WTC11 (cell line): Measurements from ENCODE around the gene EEF1AKMT1. TPM values are rescaled to one million over a fixed set of nuclear protein-coding genes. Genes with fewer than 3 reads are reported as not detected.

Source experiments
- ATAC-seq: fragments of 200-7000 bp; cut with Tn5 transposase; 2 replicates; pipeline ENCODE4 v1.10.0; 2021; ENCODE audit warnings: mild to moderate bottlenecking, moderate library complexity
- CTCF ChIA-PET: fragments of 300-600 bp; sonication (Branson Sonifier 250); formaldehyde crosslinking; loops from one replicate; lab custom pipeline; 2021; ENCODE audit warnings: antibody characterized with exemption; lab: Charles Lee
- POLR2A ChIA-PET: fragments of 350-600 bp; sonication (Branson Sonifier 250); formaldehyde crosslinking; loops from one replicate; lab custom pipeline; 2021; ENCODE audit warnings: antibody characterized with exemption; lab: Charles Lee
- DNase-seq: peaks from one replicate; pipeline ENCODE4 v3.0.0; 2021; ENCODE audit warnings: low spot score
- H3K27ac Mint-ChIP-seq: 2 replicates; pipeline ENCODE4 v1.8.0; 2021; ENCODE audit warnings: mixed read lengths
- H3K27me3 Mint-ChIP-seq: 2 replicates; pipeline ENCODE4 v1.8.0; 2021; ENCODE audit warnings: low read depth, mild to moderate bottlenecking, moderate library complexity, mixed read lengths
- H3K36me3 Mint-ChIP-seq: 2 replicates; pipeline ENCODE4 v1.8.0; 2021; ENCODE audit warnings: mixed read lengths
- H3K4me1 Mint-ChIP-seq: 2 replicates; pipeline ENCODE4 v1.8.0; 2022; ENCODE audit warnings: mixed read lengths
- H3K4me3 Mint-ChIP-seq: 2 replicates; pipeline ENCODE4 v1.8.0; 2021; ENCODE audit warnings: mild to moderate bottlenecking, moderate library complexity, mixed read lengths
- H3K9me3 Mint-ChIP-seq: 2 replicates; pipeline ENCODE4 v1.8.0; 2021; ENCODE audit warnings: mixed read lengths
- E2F1 ChIP-seq: sonication (generic); formaldehyde crosslinking; IDR thresholded peaks from 2 replicates; pipeline ENCODE4 v1.8.0; 2022; ENCODE audit warnings: mild to moderate bottlenecking, missing genetic modification reagents
- KAT7 ChIP-seq: sonication (generic); formaldehyde crosslinking; IDR thresholded peaks from 2 replicates; pipeline ENCODE4 v1.8.1; 2023; ENCODE audit warnings: missing genetic modification reagents, mild to moderate bottlenecking, borderline replicate concordance
- MXD4 ChIP-seq: fragments of 250-450 bp; sonication (Bioruptor Pico); IDR thresholded peaks from 2 replicates; pipeline ENCODE4 v1.8.0; 2021; ENCODE audit warnings: mild to moderate bottlenecking, moderate library complexity, borderline replicate concordance
- NFE2L1 ChIP-seq: sonication (generic); formaldehyde crosslinking; IDR thresholded peaks from 2 replicates; pipeline ENCODE4 v1.8.1; 2023; ENCODE audit warnings: missing genetic modification reagents
- NR3C1 ChIP-seq: sonication (generic); formaldehyde crosslinking; conservative IDR thresholded peaks from 2 replicates; pipeline ENCODE4 v1.8.1; 2023; ENCODE audit warnings: low read depth, mild to moderate bottlenecking, missing genetic modification reagents
- ZNF416 ChIP-seq: fragments of 250-450 bp; sonication (Bioruptor Pico); IDR thresholded peaks from 2 replicates; pipeline ENCODE4 v1.9.0; 2021; ENCODE audit warnings: mild to moderate bottlenecking, inconsistent platforms
- total RNA-seq: library from RNA; stranded (reverse); gene quantifications from 3 replicates; pipeline ENCODE4 v1.2.3, GENCODE V29; 2021
- TF ChIP-seq, protein P1 (sequence below): sonication (generic); formaldehyde crosslinking; IDR thresholded peaks from 2 replicates; pipeline ENCODE4 v1.8.1; 2022; ENCODE audit warnings: low read depth, missing genetic modification reagents, borderline replicate concordance
- TF ChIP-seq, protein P2 (sequence below): sonication (generic); formaldehyde crosslinking; IDR thresholded peaks from 2 replicates; pipeline ENCODE4 v1.8.1; 2022; ENCODE audit warnings: mild to moderate bottlenecking, missing genetic modification reagents, moderate library complexity, borderline replicate concordance
- TF ChIP-seq, protein P3 (sequence below): sonication (generic); formaldehyde crosslinking; IDR thresholded peaks from 2 replicates; pipeline ENCODE4 v1.8.0; 2023; ENCODE audit warnings: mild to moderate bottlenecking, missing genetic modification reagents
- TF ChIP-seq, protein P4 (sequence below): fragments of 250-450 bp; sonication (Bioruptor Pico); IDR thresholded peaks from 2 replicates; pipeline ENCODE4 v1.8.0; 2021; ENCODE audit warnings: mild to moderate bottlenecking
- TF ChIP-seq, protein P5 (sequence below): sonication (generic); formaldehyde crosslinking; IDR thresholded peaks from 2 replicates; pipeline ENCODE4 v1.8.0; 2022; ENCODE audit warnings: mild to moderate bottlenecking, missing genetic modification reagents

Gene EEF1AKMT1
- total RNA-seq, 1 experiment from 2014 or later: 2.6 TPM

GRCh38 chr13:20717581-20718542, 55.9 kb downstream of the EEF1AKMT1 start:
- POLR2A ChIA-PET: no interaction called here
- CTCF ChIA-PET: interaction anchor here (1.0 to 1.9 kb wide), 6 partner anchors 9 to 221 kb away, joined by 3 to 6 read pairs (median 4); no protein-coding TSS in a partner anchor
- peaks cover 16% of the 10 kb centered on the region for H3K27me3 Mint-ChIP-seq
- no peak overlapping the region for H3K4me3 Mint-ChIP-seq
- no peak overlapping the region for H3K27ac Mint-ChIP-seq
- H3K4me1 Mint-ChIP-seq: peaks cover 34% of the 10 kb centered on the region
- H3K9me3 Mint-ChIP-seq: no peaks in the 10 kb centered on the region
- no peak for TF ChIP-seq MXD4 (CRISPR knock-in tag)
- TF ChIP-seq, protein P1, sequence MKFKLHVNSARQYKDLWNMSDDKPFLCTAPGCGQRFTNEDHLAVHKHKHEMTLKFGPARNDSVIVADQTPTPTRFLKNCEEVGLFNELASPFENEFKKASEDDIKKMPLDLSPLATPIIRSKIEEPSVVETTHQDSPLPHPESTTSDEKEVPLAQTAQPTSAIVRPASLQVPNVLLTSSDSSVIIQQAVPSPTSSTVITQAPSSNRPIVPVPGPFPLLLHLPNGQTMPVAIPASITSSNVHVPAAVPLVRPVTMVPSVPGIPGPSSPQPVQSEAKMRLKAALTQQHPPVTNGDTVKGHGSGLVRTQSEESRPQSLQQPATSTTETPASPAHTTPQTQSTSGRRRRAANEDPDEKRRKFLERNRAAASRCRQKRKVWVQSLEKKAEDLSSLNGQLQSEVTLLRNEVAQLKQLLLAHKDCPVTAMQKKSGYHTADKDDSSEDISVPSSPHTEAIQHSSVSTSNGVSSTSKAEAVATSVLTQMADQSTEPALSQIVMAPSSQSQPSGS: no peak
- no peaks in the 10 kb centered on the region for H3K36me3 Mint-ChIP-seq
- ATAC-seq (no peak), DNase-seq (no peak)

DNA sequence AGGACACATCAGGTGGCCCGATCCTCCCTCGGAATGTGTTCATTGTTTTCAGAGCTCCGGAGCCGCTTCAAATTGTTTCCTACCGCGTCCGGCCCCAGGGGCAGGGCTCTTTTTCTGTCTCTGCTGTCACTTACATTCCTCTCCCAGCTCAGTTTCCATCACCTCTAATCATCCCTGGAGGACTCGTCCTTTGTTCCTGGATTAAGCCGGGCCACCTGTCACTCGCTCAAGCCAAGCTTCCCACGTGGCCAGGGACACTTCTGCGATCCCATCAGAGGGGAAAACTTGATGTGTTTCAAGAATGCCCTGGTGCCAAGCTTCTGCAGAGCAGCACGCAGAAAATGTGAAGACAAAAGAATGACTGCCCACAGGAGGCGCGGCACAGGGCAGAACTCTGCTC, 56.8 kb downstream of the EEF1AKMT1 start:
- DNase-seq: no peak
- Mint-ChIP-seq H3K27ac (peak overlapping the region; percentile 4; the same call in 1 of the 2 replicates), H3K27me3 (peaks cover 16% of the 10 kb centered on the region), H3K4me1 (peaks cover 26% of the 10 kb centered on the region), H3K4me3 (no peak overlapping the region), H3K9me3 (no peaks in the 10 kb centered on the region), H3K36me3 (no peaks in the 10 kb centered on the region)
- POLR2A ChIA-PET: no interaction called here
- no peak for ATAC-seq
- TF ChIP-seq E2F1 (CRISPR knock-in tag): no peak
- no peak for TF ChIP-seq NFE2L1 (CRISPR knock-in tag)
- TF ChIP-seq, protein P2, sequence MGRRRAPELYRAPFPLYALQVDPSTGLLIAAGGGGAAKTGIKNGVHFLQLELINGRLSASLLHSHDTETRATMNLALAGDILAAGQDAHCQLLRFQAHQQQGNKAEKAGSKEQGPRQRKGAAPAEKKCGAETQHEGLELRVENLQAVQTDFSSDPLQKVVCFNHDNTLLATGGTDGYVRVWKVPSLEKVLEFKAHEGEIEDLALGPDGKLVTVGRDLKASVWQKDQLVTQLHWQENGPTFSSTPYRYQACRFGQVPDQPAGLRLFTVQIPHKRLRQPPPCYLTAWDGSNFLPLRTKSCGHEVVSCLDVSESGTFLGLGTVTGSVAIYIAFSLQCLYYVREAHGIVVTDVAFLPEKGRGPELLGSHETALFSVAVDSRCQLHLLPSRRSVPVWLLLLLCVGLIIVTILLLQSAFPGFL (CRISPR knock-in tag): no peak
- TF ChIP-seq, protein P3, sequence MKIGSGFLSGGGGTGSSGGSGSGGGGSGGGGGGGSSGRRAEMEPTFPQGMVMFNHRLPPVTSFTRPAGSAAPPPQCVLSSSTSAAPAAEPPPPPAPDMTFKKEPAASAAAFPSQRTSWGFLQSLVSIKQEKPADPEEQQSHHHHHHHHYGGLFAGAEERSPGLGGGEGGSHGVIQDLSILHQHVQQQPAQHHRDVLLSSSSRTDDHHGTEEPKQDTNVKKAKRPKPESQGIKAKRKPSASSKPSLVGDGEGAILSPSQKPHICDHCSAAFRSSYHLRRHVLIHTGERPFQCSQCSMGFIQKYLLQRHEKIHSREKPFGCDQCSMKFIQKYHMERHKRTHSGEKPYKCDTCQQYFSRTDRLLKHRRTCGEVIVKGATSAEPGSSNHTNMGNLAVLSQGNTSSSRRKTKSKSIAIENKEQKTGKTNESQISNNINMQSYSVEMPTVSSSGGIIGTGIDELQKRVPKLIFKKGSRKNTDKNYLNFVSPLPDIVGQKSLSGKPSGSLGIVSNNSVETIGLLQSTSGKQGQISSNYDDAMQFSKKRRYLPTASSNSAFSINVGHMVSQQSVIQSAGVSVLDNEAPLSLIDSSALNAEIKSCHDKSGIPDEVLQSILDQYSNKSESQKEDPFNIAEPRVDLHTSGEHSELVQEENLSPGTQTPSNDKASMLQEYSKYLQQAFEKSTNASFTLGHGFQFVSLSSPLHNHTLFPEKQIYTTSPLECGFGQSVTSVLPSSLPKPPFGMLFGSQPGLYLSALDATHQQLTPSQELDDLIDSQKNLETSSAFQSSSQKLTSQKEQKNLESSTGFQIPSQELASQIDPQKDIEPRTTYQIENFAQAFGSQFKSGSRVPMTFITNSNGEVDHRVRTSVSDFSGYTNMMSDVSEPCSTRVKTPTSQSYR: no peak
- TF ChIP-seq ZNF416 (CRISPR knock-in tag): no peak
- TF ChIP-seq, protein P4, sequence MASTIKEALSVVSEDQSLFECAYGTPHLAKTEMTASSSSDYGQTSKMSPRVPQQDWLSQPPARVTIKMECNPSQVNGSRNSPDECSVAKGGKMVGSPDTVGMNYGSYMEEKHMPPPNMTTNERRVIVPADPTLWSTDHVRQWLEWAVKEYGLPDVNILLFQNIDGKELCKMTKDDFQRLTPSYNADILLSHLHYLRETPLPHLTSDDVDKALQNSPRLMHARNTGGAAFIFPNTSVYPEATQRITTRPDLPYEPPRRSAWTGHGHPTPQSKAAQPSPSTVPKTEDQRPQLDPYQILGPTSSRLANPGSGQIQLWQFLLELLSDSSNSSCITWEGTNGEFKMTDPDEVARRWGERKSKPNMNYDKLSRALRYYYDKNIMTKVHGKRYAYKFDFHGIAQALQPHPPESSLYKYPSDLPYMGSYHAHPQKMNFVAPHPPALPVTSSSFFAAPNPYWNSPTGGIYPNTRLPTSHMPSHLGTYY (CRISPR knock-in tag): no peak
- no peak for TF ChIP-seq KAT7 (CRISPR knock-in tag)
- TF ChIP-seq, protein P5, sequence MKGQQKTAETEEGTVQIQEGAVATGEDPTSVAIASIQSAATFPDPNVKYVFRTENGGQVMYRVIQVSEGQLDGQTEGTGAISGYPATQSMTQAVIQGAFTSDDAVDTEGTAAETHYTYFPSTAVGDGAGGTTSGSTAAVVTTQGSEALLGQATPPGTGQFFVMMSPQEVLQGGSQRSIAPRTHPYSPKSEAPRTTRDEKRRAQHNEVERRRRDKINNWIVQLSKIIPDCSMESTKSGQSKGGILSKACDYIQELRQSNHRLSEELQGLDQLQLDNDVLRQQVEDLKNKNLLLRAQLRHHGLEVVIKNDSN (CRISPR knock-in tag): no peak
- TF ChIP-seq NR3C1 (CRISPR knock-in tag): no peak
- CTCF ChIA-PET: interaction anchor here (0.5 to 1.9 kb wide), 8 partner anchors 9 to 861 kb away, joined by 3 to 6 read pairs (median 4); no protein-coding TSS in a partner anchor
